GM08714 (cell line): ENCODE data around the gene SRI.
"Not testable (repeated sequence)": the region's sequence is repeated elsewhere in the genome, so short reads cannot be mapped to it uniquely, and the experiment has no call there.

Source experiments
- H3K4me3 ChIP-seq: fragments of 200-500 bp; sonication (Bioruptor generic); 2 replicates; pipeline ENCODE4 v1.5.1; 2014; ENCODE audit warnings: mild to moderate bottlenecking, low read length, inconsistent platforms
- ZNF274 ChIP-seq: IDR thresholded peaks from 2 replicates; pipeline ENCODE4 v1.6.1; 2012; ENCODE audit warnings: mild to moderate bottlenecking, low read depth, low read length

SRI gene

GRCh38 chr7:88219781-88220747 is at the start of gene SRI:
Gene SRI, minus strand, starts transcription at chr7:88220038. Its CDS starts 12 bp downstream, at chr7:88220026.
- peak within 1 kb of the TSS; percentile 82 for H3K4me3 ChIP-seq
- no peak for TF ChIP-seq ZNF274

- H3K4me3 ChIP-seq, result no peak overlapping the region
- no peak for TF ChIP-seq ZNF274
These were observed 49.7 kb upstream of the SRI start for GRCh38 chr7:88269586-88269985.

GRCh38 chr7:88268858-88269257 is 49.0 kb upstream of the SRI start:
- TF ChIP-seq ZNF274, result no peak
- no peak overlapping the region for H3K4me3 ChIP-seq

- no peak overlapping the region for H3K4me3 ChIP-seq
- no peak for TF ChIP-seq ZNF274
These were observed 48.2 kb upstream of the SRI start for GRCh38 chr7:88268051-88268450.

GRCh38 chr7:88267421-88267820 is 47.6 kb upstream of the SRI start:
- no peak overlapping the region for H3K4me3 ChIP-seq
- TF ChIP-seq ZNF274, result no peak

- not testable (repeated sequence) for H3K4me3 ChIP-seq
These were observed 45.1 kb upstream of the SRI start for GRCh38 chr7:88264987-88265386.

GRCh38 chr7:88262562-88262961 is 42.7 kb upstream of the SRI start:
- TF ChIP-seq ZNF274, result no peak

GRCh38 chr7:88260719-88261118 is 40.9 kb upstream of the SRI start:
- TF ChIP-seq ZNF274, result no peak
- no peak overlapping the region for H3K4me3 ChIP-seq

More at GRCh38 chr7:88262562-88262961, 42.7 kb upstream of the SRI start:
- no peak overlapping the region for H3K4me3 ChIP-seq

GRCh38 chr7:88259656-88260380 is 40.0 kb upstream of the SRI start:
- no peak for TF ChIP-seq ZNF274
- no peak overlapping the region for H3K4me3 ChIP-seq

- not testable (repeated sequence) for H3K4me3 ChIP-seq
These were observed 38.5 kb upstream of the SRI start for GRCh38 chr7:88258296-88258695.

- no peak overlapping the region for H3K4me3 ChIP-seq
- no peak for TF ChIP-seq ZNF274
These were observed 37.1 kb upstream of the SRI start for GRCh38 chr7:88256906-88257305.

- no peak for TF ChIP-seq ZNF274
- H3K4me3 ChIP-seq, result no peak overlapping the region
These were observed 35.0 kb upstream of the SRI start for GRCh38 chr7:88254721-88255424.

- TF ChIP-seq ZNF274, result no peak
These were observed 33.8 kb upstream of the SRI start for GRCh38 chr7:88253640-88254039.

GRCh38 chr7:88244258-88244657 is 24.4 kb upstream of the SRI start:
- TF ChIP-seq ZNF274, result no peak
- H3K4me3 ChIP-seq, result no peak overlapping the region

More at GRCh38 chr7:88253640-88254039, 33.8 kb upstream of the SRI start:
- H3K4me3 ChIP-seq, result no peak overlapping the region
